Body of pancreas (tissue), 4 donors: ENCODE measurements around the gene C9orf85.

Source experiments
- POLR2A ChIP-seq, 3 donors: fragments of 450-650 bp; IDR thresholded peaks; one replicate each; pipeline ENCODE4 v1.6.1; 2016; ENCODE audit warnings: antibody characterized with exemption in 3 of 3, mild to moderate bottlenecking in 2 of 3
- TF ChIP-seq, protein P1 (sequence below), 7 experiments: fragments of 450-650 bp in 4 of 7; fragments of 200-600 bp in 3 of 7; sonication (generic) in 3 of 7; IDR thresholded peaks; one replicate each; pipeline ENCODE4 v1.5.1; 2016 to 2019; ENCODE audit warnings: antibody characterized with exemption in 7 of 7

DNA sequence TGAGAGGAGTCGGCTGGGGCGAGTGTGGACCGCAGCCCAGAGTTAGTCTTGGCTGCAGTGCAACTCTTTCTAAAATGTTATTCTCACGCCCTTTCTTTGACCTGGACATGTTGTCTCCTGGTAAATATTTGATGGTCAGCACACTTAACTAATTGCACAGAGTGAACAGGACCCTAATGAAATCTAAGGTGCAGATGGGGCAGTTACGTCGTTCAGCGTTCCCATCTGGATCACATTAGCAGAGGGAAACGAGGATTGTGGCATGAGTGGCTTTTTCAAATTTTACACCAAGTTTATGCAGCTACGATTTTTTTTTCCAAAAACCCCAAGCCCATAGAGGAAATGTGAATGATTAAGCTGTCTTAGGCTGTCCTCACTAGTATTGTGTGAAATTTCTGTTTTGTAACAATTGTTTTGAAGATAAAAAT, 483 bp downstream of the C9orf85 start:
- TF ChIP-seq, protein P1, sequence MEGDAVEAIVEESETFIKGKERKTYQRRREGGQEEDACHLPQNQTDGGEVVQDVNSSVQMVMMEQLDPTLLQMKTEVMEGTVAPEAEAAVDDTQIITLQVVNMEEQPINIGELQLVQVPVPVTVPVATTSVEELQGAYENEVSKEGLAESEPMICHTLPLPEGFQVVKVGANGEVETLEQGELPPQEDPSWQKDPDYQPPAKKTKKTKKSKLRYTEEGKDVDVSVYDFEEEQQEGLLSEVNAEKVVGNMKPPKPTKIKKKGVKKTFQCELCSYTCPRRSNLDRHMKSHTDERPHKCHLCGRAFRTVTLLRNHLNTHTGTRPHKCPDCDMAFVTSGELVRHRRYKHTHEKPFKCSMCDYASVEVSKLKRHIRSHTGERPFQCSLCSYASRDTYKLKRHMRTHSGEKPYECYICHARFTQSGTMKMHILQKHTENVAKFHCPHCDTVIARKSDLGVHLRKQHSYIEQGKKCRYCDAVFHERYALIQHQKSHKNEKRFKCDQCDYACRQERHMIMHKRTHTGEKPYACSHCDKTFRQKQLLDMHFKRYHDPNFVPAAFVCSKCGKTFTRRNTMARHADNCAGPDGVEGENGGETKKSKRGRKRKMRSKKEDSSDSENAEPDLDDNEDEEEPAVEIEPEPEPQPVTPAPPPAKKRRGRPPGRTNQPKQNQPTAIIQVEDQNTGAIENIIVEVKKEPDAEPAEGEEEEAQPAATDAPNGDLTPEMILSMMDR (IDR thresholded peaks at IDR 0.05) = no peak
- TF ChIP-seq POLR2A (IDR thresholded peaks at IDR 0.05) = no peak
